A673 (cell line): ENCODE results near the gene UBE2D2.

Experiments used
- EZH2 ChIP-seq: fragments of 200-600 bp; sonication (generic); IDR thresholded peaks from 2 replicates; pipeline ENCODE4 v1.6.1; 2017; ENCODE audit warnings: borderline replicate concordance, low read depth, mild to moderate bottlenecking, mixed read lengths, antibody characterized with exemption, low read length; ENCODE audit not compliant: poor library complexity, severe bottlenecking
- TF ChIP-seq, protein P1 (sequence below): fragments of 300-800, 200-600 bp; sonication (generic); conservative IDR thresholded peaks from 2 replicates; pipeline ENCODE4 v1.5.1; 2017; ENCODE audit warnings: low read depth, mild to moderate bottlenecking, antibody characterized with exemption, low read length, moderate library complexity, mixed read lengths

DNA sequence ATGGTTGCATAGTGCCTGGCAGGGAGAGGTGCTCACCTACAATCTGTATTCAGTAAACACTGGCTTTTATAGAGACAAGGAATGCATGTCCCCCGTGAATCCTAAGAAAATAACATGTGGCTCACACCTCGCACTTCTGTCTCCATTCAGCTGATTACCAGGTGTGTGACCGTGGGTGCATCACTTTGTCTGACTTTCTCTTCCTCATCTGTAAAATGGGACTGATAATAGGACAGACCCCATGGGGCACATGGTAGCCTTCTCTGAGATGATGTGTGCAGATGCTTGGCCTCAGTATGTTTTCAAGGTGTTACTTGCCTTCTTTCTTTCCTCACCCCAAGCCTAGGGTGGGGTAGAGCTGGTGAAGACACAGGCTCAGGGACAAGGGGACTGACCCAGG is 93.3 kb downstream of the UBE2D2 start:
- TF ChIP-seq, protein P1, sequence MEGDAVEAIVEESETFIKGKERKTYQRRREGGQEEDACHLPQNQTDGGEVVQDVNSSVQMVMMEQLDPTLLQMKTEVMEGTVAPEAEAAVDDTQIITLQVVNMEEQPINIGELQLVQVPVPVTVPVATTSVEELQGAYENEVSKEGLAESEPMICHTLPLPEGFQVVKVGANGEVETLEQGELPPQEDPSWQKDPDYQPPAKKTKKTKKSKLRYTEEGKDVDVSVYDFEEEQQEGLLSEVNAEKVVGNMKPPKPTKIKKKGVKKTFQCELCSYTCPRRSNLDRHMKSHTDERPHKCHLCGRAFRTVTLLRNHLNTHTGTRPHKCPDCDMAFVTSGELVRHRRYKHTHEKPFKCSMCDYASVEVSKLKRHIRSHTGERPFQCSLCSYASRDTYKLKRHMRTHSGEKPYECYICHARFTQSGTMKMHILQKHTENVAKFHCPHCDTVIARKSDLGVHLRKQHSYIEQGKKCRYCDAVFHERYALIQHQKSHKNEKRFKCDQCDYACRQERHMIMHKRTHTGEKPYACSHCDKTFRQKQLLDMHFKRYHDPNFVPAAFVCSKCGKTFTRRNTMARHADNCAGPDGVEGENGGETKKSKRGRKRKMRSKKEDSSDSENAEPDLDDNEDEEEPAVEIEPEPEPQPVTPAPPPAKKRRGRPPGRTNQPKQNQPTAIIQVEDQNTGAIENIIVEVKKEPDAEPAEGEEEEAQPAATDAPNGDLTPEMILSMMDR, result no peak
- TF ChIP-seq EZH2, result no peak
